ENCODE results near the gene NRBF2. TPM values are rescaled to one million over a fixed set of nuclear protein-coding genes. Genes with fewer than 3 reads are reported as not detected.
A peak's percentile ranks its signal among the peaks of the same experiment; 100 is the strongest.

NRBF2 gene
- total and polyA plus RNA-seq, 8 donors = 6.8 to 23.1 (median 15.2) TPM; not detected in 1

GRCh38 chr10:63165249-63165648, 32.1 kb downstream of the NRBF2 start:
- Histone ChIP-seq H3K36me3 (peaks cover 0 to 60% (median 39%) of the 10 kb centered on the region in 4 donors), H3K4me1 (peaks cover 0 to 33% (median 20%) of the 10 kb centered on the region in 4 donors), H3K27ac (no peak overlapping the region), H3K27me3 (no peaks in the 10 kb centered on the region), H3K9me3 (no peaks in the 10 kb centered on the region), H3K4me3 (no peak overlapping the region)
- 93 to 97% (median 95%) methylated on average over 7 of the region's 7 CpGs for WGBS, 5 donors
- DNase-seq = no peak
- intact Hi-C loops (cut with DNase I; ENCODE audit: low total_unique reads) = loop anchor here (10.0 kb wide), 1 partner anchor 560 kb away; no protein-coding TSS in a partner anchor
- no peak for TF ChIP-seq POLR2AphosphoS5 (IDR thresholded peaks at IDR 0.05)
- no peak for TF ChIP-seq CTCF (IDR thresholded peaks at IDR 0.05)
- no peak for TF ChIP-seq POLR2A (IDR thresholded peaks at IDR 0.05)
- TF ChIP-seq EP300 (IDR thresholded peaks at IDR 0.05) = no peak

GRCh38 chr10:63166742-63167258, 33.7 kb downstream of the NRBF2 start:
- intact Hi-C loops (cut with DNase I; ENCODE audit: low total_unique reads) = loop anchor here (10.0 kb wide), 1 partner anchor 558 kb away; no protein-coding TSS in a partner anchor
- H3K4me1 ChIP-seq = peaks cover 0 to 49% (median 27%) of the 10 kb centered on the region in 4 donors
- H3K4me3 ChIP-seq = no peak overlapping the region
- H3K36me3 ChIP-seq = peaks cover 0 to 73% (median 48%) of the 10 kb centered on the region in 4 donors
- no peaks in the 10 kb centered on the region for H3K27me3 ChIP-seq
- DNase-seq = peak in 1 of 2 donors; percentile 92
- TF ChIP-seq EP300 (IDR thresholded peaks at IDR 0.05) (no peak), POLR2AphosphoS5 (IDR thresholded peaks at IDR 0.05) (peak in 1 of 3 donors; percentile 41), POLR2A (IDR thresholded peaks at IDR 0.05) (no peak), CTCF (IDR thresholded peaks at IDR 0.05) (peak in 5 of 7 experiments; percentile 74 to 85 (median 84))
- H3K27ac ChIP-seq = peak overlapping the region in 1 of 5 donors; percentile 47
- no peaks in the 10 kb centered on the region for H3K9me3 ChIP-seq
- 11 to 21% (median 13%) methylated on average over 3 of the region's 3 CpGs for WGBS, 5 donors

- H3K27ac ChIP-seq = peak overlapping the region in 2 of 5 donors; percentile 36 to 55
- DNase-seq = no peak
- H3K4me1 ChIP-seq = peaks cover 0 to 53% (median 30%) of the 10 kb centered on the region in 4 donors
- TF ChIP-seq EP300 (IDR thresholded peaks at IDR 0.05) (no peak), POLR2AphosphoS5 (IDR thresholded peaks at IDR 0.05) (no peak), CTCF (IDR thresholded peaks at IDR 0.05) (no peak), POLR2A (IDR thresholded peaks at IDR 0.05) (no peak)
- intact Hi-C loops (cut with DNase I; ENCODE audit: low total_unique reads) = loop anchor here (10.0 kb wide), 1 partner anchor 556 kb away; no protein-coding TSS in a partner anchor
- H3K9me3 ChIP-seq = no peaks in the 10 kb centered on the region
- WGBS, 5 donors = 26 to 56% (median 34%) methylated on average over 2 of the region's 2 CpGs
- no peaks in the 10 kb centered on the region for H3K27me3 ChIP-seq
- H3K36me3 ChIP-seq = peaks cover 0 to 83% (median 58%) of the 10 kb centered on the region in 4 donors
- no peak overlapping the region for H3K4me3 ChIP-seq
Observed at GRCh38 chr10:63168821-63169462, 35.8 kb downstream of the NRBF2 start.

- H3K4me3 ChIP-seq = no peak overlapping the region
- no peaks in the 10 kb centered on the region for H3K9me3 ChIP-seq
- H3K27ac ChIP-seq = peak overlapping the region in 2 of 5 donors; percentile 38 to 55
- TF ChIP-seq POLR2AphosphoS5 (IDR thresholded peaks at IDR 0.05) = no peak
- no peak for TF ChIP-seq POLR2A (IDR thresholded peaks at IDR 0.05)
- TF ChIP-seq EP300 (IDR thresholded peaks at IDR 0.05) = no peak
- no peak for TF ChIP-seq CTCF (IDR thresholded peaks at IDR 0.05)
- peaks cover 0 to 48% (median 26%) of the 10 kb centered on the region in 4 donors for H3K4me1 ChIP-seq
- peaks cover 0 to 81% (median 63%) of the 10 kb centered on the region in 4 donors for H3K36me3 ChIP-seq
- H3K27me3 ChIP-seq = no peaks in the 10 kb centered on the region
- intact Hi-C loops (cut with DNase I; ENCODE audit: low total_unique reads) = loop anchor here (10.0 kb wide), 1 partner anchor 555 kb away; no protein-coding TSS in a partner anchor
- 80 to 98% (median 83%) methylated on average over 2 of the region's 2 CpGs for WGBS, 5 donors
- DNase-seq = no peak
Observed at GRCh38 chr10:63169624-63170023, 36.5 kb downstream of the NRBF2 start.
